OCI-LY1 (cell line): ENCODE results near the gene GGT1.
"Not testable (repeated sequence)": the region's sequence is repeated elsewhere in the genome, so short reads cannot be mapped to it uniquely, and the experiment has no call there.

Experiments used
- CTCF ChIP-seq: fragments of 200-600 bp; sonication (generic), shearing (Covaris generic); IDR thresholded peaks from 2 replicates; pipeline ENCODE4 v1.5.1; 2017; ENCODE audit warnings: mild to moderate bottlenecking, antibody characterized with exemption, low read length, moderate library complexity, mixed read lengths
- EZH2 ChIP-seq: fragments of 200-600 bp; sonication (generic), shearing (Covaris generic); IDR thresholded peaks from 2 replicates; pipeline ENCODE4 v1.8.0; 2017; ENCODE audit warnings: borderline replicate concordance, mixed run types, mild to moderate bottlenecking, antibody characterized with exemption, low read length, moderate library complexity, mixed read lengths

GRCh38 chr22:24593559-24593835 is 9.5 kb upstream of the GGT1 start:
- not testable (repeated sequence) for TF ChIP-seq CTCF, EZH2
